Cortex of kidney (tissue), 1 donor: ENCODE measurements around the gene NOTCH3.

Experiments used
- DNase-seq: peaks from one replicate; lab custom pipeline; 2025; lab: John Stamatoyannopoulos, UW

The NOTCH3 gene

DNA sequence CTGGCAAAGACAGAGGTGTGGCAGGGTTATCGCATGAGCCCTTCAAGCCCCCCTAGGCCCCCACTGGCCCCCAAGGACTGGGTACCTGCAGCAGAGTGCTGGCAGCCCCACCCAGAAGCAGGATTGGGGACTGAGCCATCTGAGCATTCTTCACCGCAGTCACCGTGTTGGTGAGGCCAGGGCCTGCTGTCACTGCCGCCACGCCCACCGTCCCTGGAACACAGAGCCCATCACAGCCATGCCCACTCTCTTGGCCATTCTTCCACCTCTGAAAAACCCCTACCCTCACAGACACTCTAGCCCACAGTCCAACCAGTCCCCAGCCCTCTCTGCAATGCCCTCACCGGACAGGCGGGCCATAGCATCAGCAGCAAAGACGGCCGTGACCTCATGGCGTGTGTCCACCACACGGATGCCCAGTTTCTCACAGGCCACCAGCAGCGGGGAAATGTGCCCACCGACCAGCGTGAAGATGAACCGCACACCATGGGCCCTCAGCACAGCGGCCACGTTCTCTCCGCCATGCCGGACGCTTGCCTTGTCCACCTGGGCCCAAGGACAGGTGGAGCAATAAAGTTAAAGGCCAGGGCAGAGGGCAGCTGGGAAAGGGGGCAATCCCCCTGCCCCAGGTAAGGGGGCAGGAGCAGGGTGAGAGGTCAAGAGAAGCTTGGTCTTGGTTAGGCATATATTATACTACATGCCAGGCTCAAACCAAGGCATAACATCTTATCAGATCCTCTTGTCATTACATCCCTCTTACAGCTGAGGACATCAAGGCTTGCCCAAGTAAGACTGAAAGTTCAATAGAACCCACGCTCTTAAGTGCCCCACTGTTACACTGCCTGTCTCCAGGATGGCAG, 77.5 kb downstream of the NOTCH3 start:
- DNase-seq, result no peak

DNA sequence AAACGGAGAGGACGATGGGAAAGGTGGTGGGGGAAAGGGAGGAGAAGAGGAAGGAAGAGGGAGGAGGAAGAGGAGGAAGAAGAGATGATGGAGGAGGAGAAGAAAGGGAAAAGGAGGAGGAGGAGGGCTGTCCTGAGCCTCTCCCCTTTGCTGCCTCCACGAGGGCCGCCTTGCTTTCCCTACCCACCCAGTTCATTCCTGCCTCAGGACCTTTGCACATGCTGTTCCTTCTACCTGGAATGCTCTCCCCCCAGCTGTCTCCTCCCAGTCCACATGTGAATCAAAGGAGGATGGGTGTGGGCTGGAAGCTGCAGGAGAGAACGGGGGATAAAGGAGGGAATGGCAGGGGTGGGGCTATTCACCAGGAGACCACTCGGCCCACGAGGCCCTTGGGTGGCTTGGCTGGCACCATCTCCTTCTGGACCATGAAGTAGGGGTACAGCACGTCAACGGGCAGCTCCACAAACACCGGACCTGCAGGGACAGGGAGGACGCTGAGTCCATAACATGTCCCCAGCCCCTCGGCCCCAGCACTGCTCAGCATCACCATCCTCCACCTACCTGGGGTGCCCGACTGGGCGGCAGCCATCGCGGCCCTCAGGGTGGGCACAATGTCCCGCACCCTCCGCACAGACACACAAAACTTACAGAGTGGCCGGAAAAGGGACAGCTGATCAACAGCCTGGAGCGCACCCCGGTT, 78.3 kb downstream of the NOTCH3 start:
- no peak for DNase-seq

DNA sequence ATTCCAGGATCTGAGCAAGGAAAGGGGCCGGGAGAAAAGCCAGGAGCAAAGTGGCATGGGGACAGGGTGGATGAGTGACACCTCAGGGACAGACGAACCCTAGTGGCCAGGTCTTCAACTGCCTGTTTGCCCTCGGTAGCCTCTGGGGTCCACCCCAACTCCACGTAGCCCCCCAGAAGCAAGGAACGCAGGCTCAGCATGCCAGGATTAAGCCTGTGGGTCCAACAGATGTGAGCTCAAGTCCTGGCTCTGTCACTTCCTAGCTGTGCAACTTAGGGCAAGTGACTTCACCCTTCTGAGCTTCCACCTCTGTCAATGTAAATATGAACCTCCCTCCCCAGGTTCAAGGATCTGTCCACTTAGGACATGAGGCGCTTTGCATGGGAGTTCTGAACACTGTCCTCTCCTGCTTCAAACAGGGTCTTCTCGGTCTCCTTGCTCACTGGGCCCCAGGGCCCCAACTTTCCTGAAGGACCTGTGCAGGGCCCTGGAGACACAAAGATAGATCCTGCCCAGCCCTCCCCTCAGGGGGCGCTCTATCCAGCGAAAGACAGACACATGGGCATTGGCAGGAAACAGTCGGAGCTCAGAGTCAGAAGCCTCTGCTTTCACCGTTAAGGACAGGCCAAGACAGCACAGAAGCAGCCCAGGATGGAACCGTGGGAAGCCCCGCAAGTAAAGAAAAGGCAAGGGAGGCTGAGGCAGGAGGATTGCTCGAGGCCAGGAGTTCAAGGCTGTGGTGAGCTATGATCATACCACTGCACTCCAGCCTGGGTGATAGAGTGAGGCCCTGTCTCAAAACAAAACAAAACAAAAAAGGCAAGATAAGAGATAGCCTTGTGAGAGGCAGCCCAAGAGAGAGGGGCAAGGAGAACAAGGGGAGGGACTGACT, 80.4 kb downstream of the NOTCH3 start:
- DNase-seq, result no peak

DNA sequence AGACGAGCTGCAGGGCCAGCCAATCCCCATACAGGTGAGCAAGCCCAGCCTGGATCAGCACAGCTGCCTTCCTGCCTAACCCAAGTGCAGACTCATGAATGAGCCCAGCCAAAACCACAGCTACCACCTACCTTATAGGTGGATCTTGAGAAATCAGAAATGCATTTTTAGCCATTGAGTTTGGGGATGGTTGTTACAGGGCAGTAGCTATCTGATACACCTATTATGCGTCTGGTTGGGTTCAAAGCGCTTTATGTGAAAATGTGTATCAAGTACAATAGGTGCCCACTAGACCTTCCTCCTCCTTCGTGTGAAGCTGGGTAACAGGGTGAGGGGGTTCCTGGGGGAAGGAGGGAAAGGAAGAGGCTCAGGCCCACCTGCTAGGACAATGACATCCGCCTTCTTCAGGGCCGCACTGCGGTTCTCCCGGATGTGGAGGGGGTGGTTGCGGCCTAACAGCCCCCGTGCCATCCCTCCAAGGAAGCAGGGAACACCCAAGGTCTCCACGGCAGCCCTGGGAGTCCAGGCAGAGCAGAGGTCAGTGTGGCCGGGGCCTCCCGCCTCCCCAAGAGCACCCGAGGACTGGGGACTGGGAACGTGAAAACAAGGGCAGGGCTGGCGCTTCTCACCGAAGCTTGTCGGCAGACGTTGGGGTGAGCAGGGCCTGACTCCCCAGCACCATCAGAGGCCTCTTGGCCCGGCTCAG, 81.9 kb downstream of the NOTCH3 start:
- DNase-seq, result no peak

DNA sequence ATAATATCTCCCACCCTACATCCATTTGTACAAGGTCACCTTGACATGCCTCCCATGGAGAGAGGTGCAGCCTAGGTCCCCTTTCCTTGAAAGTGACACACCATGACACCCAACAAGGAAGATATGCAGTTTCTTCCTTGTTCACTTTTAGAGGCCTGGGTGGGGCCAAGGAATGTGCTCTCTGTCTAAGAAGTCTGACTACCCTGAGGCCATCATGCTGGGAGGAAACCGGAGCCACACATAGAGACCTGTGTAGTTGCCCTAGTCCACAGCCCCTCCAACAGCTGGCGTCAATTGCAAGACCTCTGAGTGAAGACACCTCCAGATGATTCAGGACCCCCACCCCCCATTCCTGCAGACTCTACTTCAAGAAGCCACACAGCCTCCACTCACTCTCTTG, 82.5 kb downstream of the NOTCH3 start:
- no peak for DNase-seq

DNA sequence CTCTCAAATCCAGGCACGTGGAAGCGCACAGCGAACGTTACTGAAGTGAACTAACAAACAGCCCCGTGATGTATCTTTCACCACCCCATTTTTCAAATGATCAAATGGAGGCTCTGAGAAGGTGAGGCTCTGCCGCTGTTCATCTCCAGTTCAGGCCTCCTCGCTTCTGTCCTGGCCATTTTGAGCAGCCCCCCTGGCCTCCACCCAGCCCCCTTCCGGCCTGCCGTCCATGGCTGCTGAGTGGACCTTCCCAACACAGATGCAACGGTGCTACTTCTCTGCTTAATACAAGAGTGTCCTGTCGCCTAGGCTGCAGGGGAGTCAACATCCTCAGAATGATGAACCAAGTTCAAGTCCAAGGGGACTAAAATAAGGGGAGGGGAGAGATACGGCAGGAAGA, 83.9 kb downstream of the NOTCH3 start:
- no peak for DNase-seq

DNA sequence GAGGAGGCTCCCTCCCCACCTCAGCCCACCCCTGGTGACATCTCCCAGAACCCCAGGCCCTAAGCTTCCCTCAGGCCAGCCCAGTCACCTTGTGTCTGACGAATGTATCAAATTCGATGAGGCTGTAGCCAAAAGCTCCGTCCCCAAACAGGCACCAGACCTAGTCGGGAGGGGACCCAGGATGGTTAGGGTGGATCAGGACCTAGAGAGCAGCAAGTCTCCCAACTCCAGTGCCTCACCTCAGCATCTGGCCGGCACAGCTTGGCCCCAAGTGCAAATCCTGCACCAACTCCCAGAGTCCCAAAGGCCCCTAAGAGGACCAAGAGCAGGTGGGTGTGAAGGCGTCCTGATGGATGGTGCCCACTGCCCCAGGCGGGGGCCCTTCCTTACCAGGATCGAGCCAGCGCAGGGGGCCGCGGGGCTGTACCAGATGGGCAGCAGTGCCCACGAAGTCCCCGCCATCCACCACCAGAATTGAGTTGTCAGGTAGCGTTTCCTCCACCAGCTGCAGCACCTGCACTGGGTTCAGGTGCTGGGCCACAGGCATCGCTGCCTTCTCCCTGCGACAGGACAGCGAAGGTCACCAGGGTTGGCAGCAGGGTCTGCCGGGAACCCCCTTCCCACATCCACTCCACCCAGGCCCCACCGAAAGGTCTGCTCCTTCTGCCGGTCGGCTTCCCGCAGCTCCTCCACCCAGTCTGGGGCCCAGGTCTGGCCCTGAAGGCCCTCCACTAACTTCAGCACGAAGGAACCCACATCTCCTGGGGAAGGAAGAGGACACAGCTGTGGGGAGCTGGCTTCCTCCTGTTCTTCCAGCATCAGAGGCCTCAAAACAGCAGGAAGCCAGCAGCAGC, 84.8 kb downstream of the NOTCH3 start:
- no peak for DNase-seq

DNA sequence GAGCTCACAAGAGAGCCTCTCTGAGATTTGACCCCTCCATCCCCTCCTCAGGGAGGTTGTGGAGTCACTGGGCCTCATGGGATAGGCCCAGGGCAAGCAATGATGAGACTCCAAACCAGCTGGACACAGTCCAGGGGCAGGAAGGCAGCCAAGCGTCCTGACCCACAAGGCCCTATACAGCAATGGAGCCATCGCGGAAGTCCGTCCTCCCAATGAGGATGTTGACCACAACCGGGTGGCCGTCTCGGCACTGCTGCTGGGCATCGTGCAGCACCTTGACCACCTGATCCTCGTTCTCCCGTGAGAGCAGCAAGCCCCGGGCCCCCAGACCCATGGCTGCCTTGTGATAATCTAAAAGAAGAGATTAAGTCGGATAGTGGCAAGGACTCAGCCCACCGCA, 85.7 kb downstream of the NOTCH3 start:
- no peak for DNase-seq

DNA sequence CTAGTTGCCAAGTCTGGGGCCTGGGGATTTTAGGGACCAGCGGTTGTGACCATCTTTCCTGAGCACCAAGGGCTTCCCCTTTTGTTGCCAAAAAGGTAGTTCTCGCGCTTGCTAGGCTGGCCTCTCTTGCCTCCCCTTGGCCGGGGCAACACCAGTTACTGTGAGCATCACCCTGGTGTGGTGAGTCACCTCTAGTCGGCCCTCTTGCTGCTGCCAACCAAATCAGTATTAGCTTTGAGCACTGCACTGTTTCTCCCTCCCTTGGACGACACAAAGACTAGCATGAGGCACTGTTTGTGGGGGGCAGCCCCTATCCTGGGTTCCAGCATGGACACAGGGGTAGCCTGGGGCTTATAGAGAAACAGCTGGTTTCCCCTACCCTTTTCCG, 86.6 kb downstream of the NOTCH3 start:
- DNase-seq, result no peak

DNA sequence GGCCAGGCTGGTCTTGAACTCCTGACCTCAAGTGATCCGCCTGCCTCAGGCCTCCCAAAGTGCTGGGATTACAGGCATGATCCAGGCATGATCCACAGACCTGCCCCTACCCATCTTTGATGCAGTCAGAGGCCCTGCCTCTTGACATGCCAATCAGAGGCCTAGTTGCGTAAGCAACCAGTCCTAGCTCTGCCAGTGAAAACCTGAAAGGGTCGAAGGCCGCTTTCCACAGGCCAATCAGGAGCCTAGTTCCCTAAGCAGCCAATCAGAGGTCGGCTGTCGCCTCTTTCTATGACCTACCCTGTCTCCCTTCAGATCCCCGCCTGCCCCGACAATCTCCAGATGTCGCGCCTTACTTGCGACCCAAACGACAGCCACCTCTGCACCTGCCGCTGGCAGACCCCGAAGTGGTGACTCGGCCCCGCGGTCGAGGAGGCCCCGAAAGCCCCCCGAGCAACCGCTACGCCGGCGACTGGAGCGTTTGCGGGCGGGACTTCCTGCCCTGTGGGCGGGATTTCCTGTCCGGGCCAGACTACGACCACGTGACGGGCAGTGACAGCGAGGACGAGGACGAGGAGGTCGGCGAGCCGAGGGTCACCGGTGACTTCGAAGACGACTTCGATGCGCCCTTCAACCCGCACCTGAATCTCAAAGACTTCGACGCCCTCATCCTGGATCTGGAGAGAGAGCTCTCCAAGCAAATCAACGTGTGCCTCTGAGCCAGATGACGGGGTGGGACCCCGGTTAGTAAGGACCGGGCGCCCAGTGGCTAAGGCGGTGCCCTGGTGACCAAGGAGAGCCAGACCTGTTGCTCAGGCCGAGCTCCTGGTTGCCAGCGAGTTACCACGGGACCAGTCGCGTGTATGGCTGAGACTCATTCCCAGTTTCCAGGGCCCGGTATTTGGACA, 87.3 kb downstream of the NOTCH3 start:
- no peak for DNase-seq

DNA sequence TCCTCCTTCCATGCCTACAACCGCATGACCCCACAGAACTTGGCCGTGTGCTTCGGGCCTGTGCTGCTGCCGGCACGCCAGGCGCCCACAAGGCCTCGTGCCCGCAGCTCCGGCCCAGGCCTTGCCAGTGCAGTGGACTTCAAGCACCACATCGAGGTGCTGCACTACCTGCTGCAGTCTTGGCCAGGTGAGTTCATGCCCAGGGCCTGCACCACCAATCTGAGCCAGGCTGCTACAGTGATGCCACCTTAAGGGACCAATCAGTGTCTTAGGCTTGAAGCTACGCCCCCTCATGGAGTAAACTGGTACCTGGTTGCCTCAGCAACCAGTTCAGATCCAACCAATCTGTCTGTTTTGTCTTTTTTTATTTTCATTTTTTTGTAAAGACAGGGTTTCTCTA, 88.4 kb downstream of the NOTCH3 start:
- no peak for DNase-seq

DNA sequence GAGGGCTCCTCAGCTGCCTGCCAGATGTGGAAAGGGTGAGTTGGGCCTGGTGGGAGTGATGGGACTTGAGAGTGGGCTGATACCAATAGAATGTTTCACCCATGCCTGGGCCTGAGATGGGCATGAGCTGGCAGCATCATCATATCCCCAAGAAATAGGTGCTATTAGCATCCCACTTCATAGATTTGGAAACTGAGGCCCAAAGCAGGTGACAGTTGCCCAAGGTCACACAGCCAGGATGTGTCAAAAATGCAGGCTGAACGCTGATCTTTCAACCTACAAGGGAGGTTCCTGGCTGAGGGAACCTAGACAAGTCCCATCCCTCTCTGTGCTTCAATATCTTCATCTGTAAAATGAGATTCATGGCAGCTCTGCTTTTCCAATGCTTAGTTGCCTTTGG, 89.0 kb downstream of the NOTCH3 start:
- no peak for DNase-seq

DNA sequence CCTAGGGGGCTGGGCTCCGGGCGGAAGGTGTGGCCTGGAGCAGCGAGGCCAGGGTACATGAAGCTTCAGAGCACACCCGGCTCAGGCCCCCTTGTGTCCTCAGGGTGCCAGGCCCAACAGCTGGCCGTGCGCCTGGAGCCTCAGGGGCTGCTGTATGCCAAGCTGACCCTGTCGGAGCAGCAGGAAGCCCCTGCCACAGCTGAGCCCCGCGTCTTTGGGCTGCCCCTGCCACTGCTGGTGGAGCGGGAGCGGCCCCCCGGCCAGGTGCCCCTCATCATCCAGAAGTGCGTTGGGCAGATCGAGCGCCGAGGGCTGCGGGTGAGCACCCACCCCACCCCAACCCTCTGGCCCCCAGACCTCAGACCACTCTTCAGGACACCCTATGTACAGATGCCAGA, 90.4 kb downstream of the NOTCH3 start:
- no peak for DNase-seq

DNA sequence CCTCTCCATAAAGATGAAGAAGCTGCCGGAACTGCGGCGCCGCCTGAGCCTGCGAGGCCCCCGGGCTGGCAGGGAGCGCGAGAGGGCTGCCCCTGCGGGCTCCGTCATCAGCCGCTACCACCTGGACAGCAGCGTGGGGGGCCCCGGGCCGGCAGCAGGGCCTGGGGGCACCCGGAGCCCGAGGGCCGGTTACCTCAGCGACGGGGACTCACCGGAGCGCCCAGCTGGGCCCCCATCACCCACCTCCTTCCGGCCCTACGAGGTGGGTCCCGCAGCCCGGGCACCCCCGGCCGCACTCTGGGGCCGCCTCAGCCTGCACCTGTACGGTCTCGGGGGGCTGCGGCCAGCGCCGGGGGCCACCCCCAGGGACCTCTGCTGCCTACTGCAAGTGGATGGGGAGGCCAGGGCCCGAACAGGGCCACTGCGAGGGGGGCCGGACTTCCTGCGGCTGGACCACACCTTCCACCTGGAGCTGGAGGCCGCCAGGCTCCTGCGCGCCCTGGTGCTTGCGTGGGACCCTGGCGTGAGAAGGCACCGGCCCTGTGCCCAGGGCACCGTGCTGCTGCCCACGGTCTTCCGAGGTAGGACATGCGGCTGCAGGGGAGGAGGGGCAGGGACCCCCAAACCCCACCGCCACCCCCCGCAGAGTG, 90.9 kb downstream of the NOTCH3 start:
- no peak for DNase-seq
